SU-DHL-6 (cell line): ENCODE results near the gene VTI1A.

Experiments used
- H2AFZ ChIP-seq: fragments of 200-600 bp; sonication (generic); 2 replicates; pipeline ENCODE4 v1.6.1; 2014; ENCODE audit warnings: low read depth, mild to moderate bottlenecking, moderate library complexity, mixed read lengths, antibody characterized with exemption, low read length; ENCODE audit not compliant: severe bottlenecking
- H3F3A ChIP-seq: fragments of 200-600 bp; shearing (Covaris generic); 2 replicates; pipeline ENCODE4 v1.6.0; 2016; ENCODE audit warnings: antibody characterized with exemption, mild to moderate bottlenecking; ENCODE audit not compliant: insufficient read depth
- H3K27ac ChIP-seq: fragments of 200-600 bp; sonication (generic); 2 replicates; pipeline ENCODE4 v1.5.1; 2016; ENCODE audit warnings: low read depth, mild to moderate bottlenecking, low read length, moderate library complexity, mixed read lengths
- H3K27me3 ChIP-seq: fragments of 200-600 bp; sonication (generic), shearing (Covaris generic); 2 replicates; pipeline ENCODE4 v1.6.0; 2014; ENCODE audit warnings: mild to moderate bottlenecking, low read length
- H3K36me3 ChIP-seq: fragments of 200-600 bp; sonication (generic); 2 replicates; pipeline ENCODE4 v1.6.1; 2014; ENCODE audit warnings: mild to moderate bottlenecking, low read length, mixed read lengths
- H3K4me2 ChIP-seq: fragments of 300-600, 200-600 bp; shearing (Covaris generic), sonication (generic); 2 replicates; pipeline ENCODE4 v1.6.0; 2014; ENCODE audit warnings: low read length, low read depth, mild to moderate bottlenecking; ENCODE audit not compliant: poor library complexity, severe bottlenecking
- H3K4me3 ChIP-seq: fragments of 200-600 bp; sonication (generic); 2 replicates; pipeline ENCODE4 v1.5.1; 2014; ENCODE audit warnings: antibody characterized with exemption, low read length, mild to moderate bottlenecking, mixed read lengths; ENCODE audit not compliant: insufficient read depth, poor library complexity, severe bottlenecking
- H3K79me2 ChIP-seq: fragments of 200-600 bp; sonication (generic); 2 replicates; pipeline ENCODE4 v1.6.1; 2014; ENCODE audit warnings: mild to moderate bottlenecking, low read length, moderate library complexity; ENCODE audit not compliant: insufficient read depth
- H3K9ac ChIP-seq: fragments of 200-600 bp; sonication (generic); 2 replicates; pipeline ENCODE4 v1.7.0; 2014; ENCODE audit warnings: mild to moderate bottlenecking, low read length
- H3K9me2 ChIP-seq: fragments of 200-600 bp; sonication (generic); replicated peaks from 2 replicates; pipeline ENCODE4 v1.6.1; 2014; ENCODE audit warnings: low read length; ENCODE audit not compliant: insufficient read depth
- H3K9me3 ChIP-seq: fragments of 200-600 bp; sonication (generic); 2 replicates; pipeline ENCODE4 v1.6.1; 2014; ENCODE audit warnings: low read length, mixed read lengths; ENCODE audit not compliant: insufficient read depth
- H4K20me1 ChIP-seq: fragments of 200-600 bp; sonication (generic); 2 replicates; pipeline ENCODE4 v1.6.1; 2014; ENCODE audit warnings: low read depth, mild to moderate bottlenecking, antibody characterized with exemption, low read length, moderate library complexity, mixed read lengths
- EZH2phosphoT487 ChIP-seq: fragments of 200-600 bp; sonication (generic), shearing (Covaris generic); conservative IDR thresholded peaks from 2 replicates; pipeline ENCODE4 v1.6.1; 2018; ENCODE audit warnings: mild to moderate bottlenecking, antibody characterized with exemption, low read length, moderate library complexity, mixed read lengths
- TF ChIP-seq, protein P1 (sequence below): fragments of 200-600 bp; sonication (generic); IDR thresholded peaks from one replicate; pipeline ENCODE4 v1.5.1; 2017; ENCODE audit warnings: antibody characterized with exemption, mild to moderate bottlenecking, low read length, moderate library complexity; ENCODE audit not compliant: insufficient read depth, poor library complexity, severe bottlenecking

Gene VTI1A

DNA sequence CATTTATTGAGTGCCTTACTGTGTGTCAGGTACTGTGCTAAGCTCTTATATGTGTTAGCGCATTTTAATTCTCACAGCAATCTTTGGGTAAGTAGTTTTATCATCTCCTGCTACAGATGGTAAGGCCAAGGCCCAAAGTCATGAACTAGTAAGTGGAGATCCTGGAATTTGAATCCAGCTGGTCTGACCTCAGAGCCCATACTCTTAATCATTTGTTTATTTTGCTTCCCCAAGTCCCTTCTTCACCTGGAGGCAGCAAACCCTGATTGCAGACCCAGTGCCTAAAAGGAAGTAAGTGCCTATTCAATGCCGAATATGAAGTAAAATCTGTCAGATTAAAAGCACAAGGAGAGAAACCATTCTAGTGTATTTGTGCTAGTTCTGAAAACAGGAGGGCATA, 320.1 kb downstream of the VTI1A start:
- Histone ChIP-seq H3K9me3 (no peaks in the 10 kb centered on the region), H2AFZ (no peak overlapping the region), H3K27me3 (no peaks in the 10 kb centered on the region), H3K9ac (no peak overlapping the region), H4K20me1 (no peaks in the 10 kb centered on the region), H3K9me2 (no peaks in the 10 kb centered on the region), H3K36me3 (no peaks in the 10 kb centered on the region), H3F3A (no peaks in the 10 kb centered on the region), H3K4me3 (no peak overlapping the region), H3K79me2 (no peaks in the 10 kb centered on the region), H3K27ac (no peak overlapping the region), H3K4me2 (no peak overlapping the region)
- TF ChIP-seq EZH2phosphoT487: no peak
- TF ChIP-seq, protein P1, sequence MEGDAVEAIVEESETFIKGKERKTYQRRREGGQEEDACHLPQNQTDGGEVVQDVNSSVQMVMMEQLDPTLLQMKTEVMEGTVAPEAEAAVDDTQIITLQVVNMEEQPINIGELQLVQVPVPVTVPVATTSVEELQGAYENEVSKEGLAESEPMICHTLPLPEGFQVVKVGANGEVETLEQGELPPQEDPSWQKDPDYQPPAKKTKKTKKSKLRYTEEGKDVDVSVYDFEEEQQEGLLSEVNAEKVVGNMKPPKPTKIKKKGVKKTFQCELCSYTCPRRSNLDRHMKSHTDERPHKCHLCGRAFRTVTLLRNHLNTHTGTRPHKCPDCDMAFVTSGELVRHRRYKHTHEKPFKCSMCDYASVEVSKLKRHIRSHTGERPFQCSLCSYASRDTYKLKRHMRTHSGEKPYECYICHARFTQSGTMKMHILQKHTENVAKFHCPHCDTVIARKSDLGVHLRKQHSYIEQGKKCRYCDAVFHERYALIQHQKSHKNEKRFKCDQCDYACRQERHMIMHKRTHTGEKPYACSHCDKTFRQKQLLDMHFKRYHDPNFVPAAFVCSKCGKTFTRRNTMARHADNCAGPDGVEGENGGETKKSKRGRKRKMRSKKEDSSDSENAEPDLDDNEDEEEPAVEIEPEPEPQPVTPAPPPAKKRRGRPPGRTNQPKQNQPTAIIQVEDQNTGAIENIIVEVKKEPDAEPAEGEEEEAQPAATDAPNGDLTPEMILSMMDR: no peak

GRCh38 chr10:112768121-112768520, 321.1 kb downstream of the VTI1A start:
- Histone ChIP-seq H3K79me2 (no peaks in the 10 kb centered on the region), H3K9ac (no peak overlapping the region), H3K4me2 (no peak overlapping the region), H2AFZ (no peak overlapping the region), H3K36me3 (no peaks in the 10 kb centered on the region), H3F3A (no peaks in the 10 kb centered on the region), H3K27ac (no peak overlapping the region), H4K20me1 (no peaks in the 10 kb centered on the region), H3K9me2 (no peaks in the 10 kb centered on the region), H3K27me3 (no peaks in the 10 kb centered on the region), H3K4me3 (no peak overlapping the region), H3K9me3 (no peaks in the 10 kb centered on the region)
- TF ChIP-seq, protein P1: no peak
- no peak for TF ChIP-seq EZH2phosphoT487

GRCh38 chr10:112769081-112769480, 322.1 kb downstream of the VTI1A start:
- H3K36me3 ChIP-seq: no peaks in the 10 kb centered on the region
- no peak overlapping the region for H3K4me3 ChIP-seq
- no peaks in the 10 kb centered on the region for H3K9me3 ChIP-seq
- no peaks in the 10 kb centered on the region for H4K20me1 ChIP-seq
- TF ChIP-seq EZH2phosphoT487: no peak
- TF ChIP-seq, protein P1: no peak
- H3K9ac ChIP-seq: no peak overlapping the region
- H3K4me2 ChIP-seq: no peak overlapping the region
- no peak overlapping the region for H3K27ac ChIP-seq
- H3F3A ChIP-seq: no peaks in the 10 kb centered on the region
- H3K27me3 ChIP-seq: no peaks in the 10 kb centered on the region
- H3K9me2 ChIP-seq: no peaks in the 10 kb centered on the region
- H3K79me2 ChIP-seq: no peaks in the 10 kb centered on the region
- no peak overlapping the region for H2AFZ ChIP-seq
